ENCODE results near the gene ARRDC4.
"Not testable (repeated sequence)": the region's sequence is repeated elsewhere in the genome, so short reads cannot be mapped to it uniquely, and the experiment has no call there.

Gene ARRDC4

DNA sequence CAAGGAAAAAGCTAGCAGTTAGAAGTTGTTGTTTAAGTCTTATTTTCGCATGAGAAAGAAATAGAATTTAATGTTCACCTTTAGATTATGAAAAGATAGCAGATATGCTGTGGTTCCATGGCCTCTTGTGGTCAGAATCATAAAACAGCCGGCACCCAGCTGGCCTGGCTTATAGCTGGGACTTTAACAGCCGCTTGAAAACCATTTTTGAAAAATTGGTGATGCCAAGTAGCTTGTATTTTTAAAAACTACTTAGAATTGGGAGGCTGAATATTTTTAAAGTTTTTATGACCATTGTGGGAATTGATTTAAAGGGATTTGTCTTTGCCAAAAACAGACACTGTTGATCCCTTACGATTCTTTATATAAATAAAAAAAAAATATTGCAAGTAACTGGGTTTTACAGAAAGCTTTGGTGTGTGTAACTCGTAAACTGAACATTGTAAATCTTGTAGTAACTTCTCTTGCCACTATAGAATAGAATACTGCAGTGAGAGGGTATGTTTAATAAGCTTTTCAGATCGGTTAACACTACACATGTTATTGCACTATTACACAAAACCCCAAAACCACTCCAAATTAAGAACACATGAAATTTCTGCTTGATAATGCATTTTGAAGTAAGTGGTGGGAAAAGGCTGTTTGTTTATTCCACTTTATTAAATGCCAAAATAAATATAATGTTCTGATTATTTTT, 6.6 kb downstream of the ARRDC4 start:
- DNase-seq: no peak

DNA sequence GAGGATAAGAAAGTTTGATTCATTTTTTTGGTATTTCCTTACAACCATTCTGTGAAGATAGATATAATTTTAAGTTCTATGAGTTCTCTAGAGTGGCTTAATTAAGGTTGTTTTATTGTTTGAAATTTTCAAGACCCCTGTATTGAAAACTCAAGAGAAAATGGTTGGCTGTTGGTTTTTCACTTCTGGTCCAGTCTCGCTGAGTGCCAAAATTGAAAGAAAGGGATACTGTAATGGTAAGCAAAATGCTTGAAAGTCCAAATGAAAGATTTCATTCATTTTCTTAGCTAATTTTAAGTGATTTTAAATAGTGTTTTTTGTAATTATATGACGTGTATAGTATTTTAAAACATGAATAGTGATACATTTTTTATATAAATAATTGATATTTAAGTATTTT, 7.4 kb downstream of the ARRDC4 start:
- DNase-seq: no peak

DNA sequence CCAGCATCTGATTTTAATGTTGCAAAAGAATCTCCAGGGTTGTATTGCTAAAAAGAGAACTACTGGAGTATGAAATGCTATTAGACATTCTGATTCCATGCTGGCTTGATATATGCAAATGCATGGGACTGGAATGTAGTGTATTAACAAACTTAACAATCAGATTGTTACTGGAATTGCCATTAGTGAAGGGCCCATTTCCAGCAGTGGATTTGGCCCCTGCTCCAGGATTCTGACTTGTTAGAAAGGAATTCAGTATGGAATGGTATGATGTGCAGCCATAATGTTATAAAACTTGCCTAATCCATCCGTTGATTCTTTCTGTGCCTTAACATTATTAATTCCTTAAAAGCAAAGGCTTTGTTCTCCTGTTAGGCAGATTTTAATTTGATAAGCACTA, 7.9 kb downstream of the ARRDC4 start:
- no peak for DNase-seq

DNA sequence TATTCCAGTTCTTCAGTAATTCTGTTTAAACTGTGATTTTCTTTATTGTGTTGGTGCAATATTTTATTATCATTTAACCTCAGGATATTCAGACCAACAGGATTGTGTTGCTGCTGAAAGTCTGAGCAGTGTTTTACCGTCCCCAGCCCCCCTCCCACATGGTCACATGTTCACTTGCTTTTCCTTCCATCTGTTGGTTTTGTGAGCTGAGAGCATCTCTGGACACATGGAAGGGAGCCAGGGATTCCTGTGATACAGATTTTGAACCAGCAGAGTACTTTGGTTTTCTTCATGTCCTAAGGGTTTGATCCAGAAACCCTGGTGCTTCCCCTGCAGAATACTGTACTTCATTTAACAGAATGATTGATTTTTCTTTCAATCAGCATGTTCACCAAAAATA, 11.9 kb downstream of the ARRDC4 start:
- no peak for DNase-seq

DNA sequence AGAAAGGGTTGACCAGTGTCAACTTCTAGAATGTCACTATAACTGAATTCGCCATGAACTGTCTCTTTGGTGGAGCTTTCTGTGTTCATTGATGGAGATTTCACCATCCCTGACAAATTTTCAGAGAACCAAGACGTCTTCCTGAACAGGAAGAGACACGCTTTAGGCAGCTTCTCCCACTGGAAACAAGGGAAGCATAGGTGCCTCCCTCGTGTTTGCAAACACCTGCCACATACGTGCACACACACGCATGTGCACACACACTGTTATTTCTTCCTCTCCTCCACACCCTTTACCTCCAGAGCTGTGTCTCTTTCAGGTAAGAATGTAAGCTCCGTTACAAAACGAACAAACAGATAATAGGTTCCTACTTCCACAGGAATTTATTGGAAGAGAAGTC, 15.6 kb downstream of the ARRDC4 start:
- DNase-seq: no peak

DNA sequence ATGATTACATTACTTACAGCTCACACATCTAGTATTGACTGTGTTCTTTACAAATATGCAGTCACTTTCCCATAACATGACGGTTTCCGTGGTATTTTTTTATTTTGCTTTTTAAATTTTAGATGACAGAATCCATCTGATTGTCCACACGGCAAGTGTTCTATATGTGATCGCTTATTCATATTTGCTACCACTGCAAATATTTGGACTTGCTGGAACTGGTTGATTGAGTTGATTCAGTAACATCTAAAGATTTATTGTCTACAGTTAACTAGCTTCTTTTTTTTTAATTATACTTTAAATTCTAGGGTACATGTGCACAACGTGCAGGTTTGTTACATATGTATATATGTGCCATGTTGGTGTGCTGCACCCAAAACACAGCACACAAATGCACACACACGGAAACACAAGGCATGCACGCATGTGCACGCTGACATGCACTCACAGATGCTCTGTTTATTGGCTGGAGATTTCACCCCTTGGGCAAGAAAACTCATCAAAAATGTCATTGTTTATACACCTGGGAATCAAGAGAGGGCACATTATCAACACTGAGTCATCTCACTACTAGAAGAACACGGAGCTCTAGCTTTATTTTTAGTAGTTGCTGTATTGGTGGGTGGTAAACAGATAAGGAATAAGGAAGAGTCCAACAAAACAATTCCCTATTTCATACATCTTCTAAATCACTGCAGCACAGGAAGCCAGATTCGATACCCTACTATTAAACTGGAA, 16.4 kb downstream of the ARRDC4 start:
- no peak for DNase-seq

GRCh38 chr15:97977734-97978133, 17.2 kb downstream of the ARRDC4 start:
- DNase-seq: no peak

DNA sequence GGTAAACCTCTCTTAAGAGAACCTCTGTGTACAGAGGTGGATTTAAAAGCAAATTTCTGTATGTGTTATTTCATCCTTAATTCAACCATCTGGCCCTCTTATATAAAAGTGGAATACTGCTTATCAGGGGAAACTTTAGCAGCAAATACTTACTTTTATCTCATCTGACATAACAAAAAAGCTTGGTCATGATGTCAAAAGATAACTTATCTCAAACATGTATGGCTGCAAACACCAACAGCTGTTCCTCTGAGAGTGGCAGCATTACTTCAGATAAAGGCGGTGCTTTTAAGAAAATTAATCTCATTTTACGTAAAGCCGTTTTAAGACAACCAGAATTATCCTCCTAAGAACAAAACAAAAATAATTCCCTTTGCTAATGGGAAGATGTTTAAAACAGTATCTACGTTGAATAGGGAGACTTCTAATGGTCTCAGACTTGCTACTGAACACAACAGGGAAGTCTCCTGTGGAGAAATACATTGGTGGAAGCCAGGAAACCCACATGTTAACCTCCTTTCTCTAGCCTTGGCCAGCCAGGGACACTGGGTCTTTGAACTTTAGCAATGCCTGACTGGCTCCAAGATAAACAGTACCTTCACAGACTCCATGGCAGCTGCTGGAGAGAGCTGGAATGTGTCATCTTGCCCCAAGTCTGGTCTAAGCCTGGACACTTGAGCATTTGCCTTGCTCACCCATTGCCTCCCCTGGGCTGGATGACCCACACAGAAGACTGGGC, 18.1 kb downstream of the ARRDC4 start:
- DNase-seq: no peak

DNA sequence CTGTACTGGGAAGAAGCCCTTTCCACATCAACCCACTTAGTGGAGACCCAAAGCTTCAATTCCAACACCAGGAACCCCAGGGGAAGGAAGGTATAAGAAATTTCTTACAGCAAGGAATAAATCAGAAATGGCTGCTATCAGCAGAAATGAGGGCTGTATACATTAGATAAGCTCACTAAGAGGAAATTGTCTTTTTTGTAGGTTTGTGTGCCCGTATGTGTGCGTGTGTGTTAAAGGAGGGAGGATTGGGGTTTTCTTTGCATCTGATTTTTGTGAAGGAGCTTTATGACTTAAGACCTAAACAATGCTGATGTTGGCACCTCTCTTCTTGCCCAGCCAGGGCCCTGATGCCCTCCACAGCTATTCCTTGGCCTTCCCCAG, 18.6 kb downstream of the ARRDC4 start:
- no peak for DNase-seq

- no peak for DNase-seq
These were observed 20.6 kb downstream of the ARRDC4 start for GRCh38 chr15:97981058-97981457.

GRCh38 chr15:97981758-97982157, 21.3 kb downstream of the ARRDC4 start:
- no peak for DNase-seq

DNA sequence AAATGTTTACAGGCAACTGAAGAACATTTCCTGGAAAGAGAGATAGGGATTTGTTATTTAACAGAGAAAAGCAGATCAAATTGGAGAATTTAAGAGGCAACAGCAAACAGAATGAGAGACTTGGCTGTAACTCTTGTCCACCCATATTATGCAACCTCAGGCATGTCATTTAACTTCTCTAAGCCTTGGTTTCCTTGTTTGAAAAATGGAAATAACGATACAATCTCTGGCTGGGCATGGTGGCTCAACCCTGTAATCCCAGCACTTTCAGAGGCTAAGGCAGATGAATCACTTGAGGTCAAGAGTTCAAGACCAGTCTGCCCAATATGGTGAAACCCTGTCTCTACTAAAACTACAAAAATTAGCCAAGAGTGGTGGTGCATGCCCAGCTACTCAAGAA, 23.7 kb downstream of the ARRDC4 start:
- no peak for DNase-seq

GRCh38 chr15:97985979-97986378, 25.5 kb downstream of the ARRDC4 start:
- DNase-seq: not testable (repeated sequence)

DNA sequence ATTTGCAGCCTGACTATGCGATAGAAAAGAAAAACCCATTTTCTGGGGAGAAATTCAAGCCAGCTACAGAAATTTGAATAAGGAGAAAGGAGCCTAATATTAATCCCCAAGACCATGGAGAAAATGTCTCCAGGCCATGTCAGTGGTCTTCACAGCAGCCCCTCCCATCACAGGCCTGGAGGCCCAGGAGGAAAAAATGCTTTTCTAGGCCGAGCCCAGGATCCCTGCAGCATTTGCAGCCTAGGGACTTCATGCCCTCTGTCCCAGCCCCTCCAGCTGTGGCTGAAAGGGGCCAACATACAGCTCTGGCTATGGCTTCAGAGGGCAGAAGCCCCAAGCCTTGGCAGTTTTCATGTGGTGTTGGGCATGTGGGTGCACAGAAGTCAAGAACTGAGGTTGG, 26.3 kb downstream of the ARRDC4 start:
- no peak for DNase-seq

- no peak for DNase-seq
These were observed 28.8 kb downstream of the ARRDC4 start for GRCh38 chr15:97989299-97989698.

- no peak for DNase-seq
These were observed 31.6 kb downstream of the ARRDC4 start for GRCh38 chr15:97991972-97992541.

DNA sequence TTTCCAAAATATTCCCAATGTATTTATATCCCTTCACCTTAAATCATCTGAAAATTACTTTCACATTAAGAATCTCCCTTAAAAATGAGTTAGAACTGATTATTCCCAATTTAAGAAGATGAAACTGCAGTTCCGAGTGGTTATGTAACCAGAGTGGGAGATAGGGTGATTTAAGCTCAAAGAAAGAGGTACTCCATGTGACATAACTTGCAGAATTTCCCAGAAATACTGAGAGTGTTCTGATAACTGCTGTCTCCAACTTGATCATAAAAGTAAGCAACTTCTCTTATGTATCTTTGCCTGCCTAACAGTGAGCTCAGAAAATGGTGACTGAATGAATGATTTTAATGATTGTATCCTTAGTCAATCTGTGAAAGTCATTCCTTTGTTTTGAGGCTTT, 32.3 kb downstream of the ARRDC4 start:
- no peak for DNase-seq

DNA sequence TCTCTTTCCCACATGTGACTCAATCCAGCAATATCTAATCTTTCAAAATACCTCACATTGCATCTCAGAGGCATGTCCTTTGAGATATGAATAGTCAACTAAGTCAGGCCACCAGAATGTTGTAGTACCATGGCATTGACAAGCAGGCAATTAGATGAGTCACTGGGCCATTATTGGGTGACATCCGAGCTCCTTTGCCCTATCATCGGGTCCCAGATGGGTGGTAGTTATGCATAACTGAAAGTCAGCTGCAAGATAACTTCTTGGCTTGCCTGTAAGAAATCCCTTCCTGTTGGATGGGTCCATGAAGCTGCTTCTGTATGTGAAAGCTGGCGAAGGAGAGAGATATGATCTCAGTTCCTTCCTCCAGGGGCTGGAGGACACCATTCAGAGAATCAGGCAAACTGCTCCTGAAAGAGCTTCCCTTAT, 32.8 kb downstream of the ARRDC4 start:
- no peak for DNase-seq

GRCh38 chr15:97994236-97994635, 33.7 kb downstream of the ARRDC4 start:
- no peak for DNase-seq

GRCh38 chr15:97995192-97995591, 34.7 kb downstream of the ARRDC4 start:
- DNase-seq: no peak

GRCh38 chr15:97995881-97996603, 35.5 kb downstream of the ARRDC4 start:
- DNase-seq: no peak

DNA sequence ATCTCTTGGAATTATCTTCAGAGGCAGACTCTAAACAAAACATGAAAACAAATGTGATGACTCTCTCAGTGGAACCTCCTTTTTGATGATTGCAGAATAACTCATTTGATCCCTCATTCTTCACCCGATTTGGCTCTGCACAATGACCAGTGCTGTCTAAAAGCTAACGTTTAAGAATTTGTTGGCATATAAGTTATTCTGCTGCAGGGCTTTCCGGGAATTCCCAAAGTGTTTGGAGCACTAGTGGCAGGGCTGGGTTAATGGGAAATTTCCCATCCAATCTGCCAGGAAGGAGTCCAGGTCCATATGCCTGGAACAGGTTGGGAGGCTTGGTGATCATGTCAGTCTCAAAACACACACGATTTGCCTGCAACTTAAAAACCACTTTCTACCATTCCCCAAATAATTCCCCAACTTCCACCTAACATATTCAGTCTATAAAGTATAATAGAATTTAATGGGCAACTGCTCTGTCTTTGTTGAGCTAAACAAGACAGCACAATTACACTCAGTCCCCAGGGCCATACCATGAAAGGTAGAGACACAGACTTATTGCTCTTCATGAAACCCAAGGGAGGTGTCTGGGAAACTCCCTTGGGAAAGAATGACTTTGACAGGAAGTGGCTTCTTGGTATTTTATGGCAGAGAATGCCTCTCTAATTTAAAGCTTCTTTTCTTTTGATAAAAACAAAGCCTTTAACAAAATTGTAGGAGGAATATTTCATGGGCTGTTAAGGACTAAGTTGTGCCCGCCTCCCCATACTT, 38.0 kb downstream of the ARRDC4 start:
- no peak for DNase-seq

Data from activated CD8-positive, alpha-beta memory T cell treated with anti-CD3 and anti-CD28 coated beads, Interleukin-2, amount 50 U/mL, for 48 hours (primary cell).